GM23338 (cell line): ENCODE measurements around the gene CNNM1. TPM values are rescaled to one million over a fixed set of nuclear protein-coding genes. Genes with fewer than 3 reads are reported as not detected.

Experiments used
- ATAC-seq: fragments of 200-7000 bp; cut with Tn5 transposase; 3 replicates; pipeline ENCODE4 v1.9.1; 2020
- DNase-seq: peaks from one replicate; pipeline ENCODE4 v3.0.0-alpha.2; 2015; ENCODE audit warnings: low spot score
- H2AFZ ChIP-seq: fragments of 200-600 bp; sonication (generic); 2 replicates; pipeline ENCODE4 v1.8.0; 2016; ENCODE audit warnings: antibody characterized with exemption, mild to moderate bottlenecking, moderate library complexity
- H3F3A ChIP-seq: fragments of 200-600 bp; sonication (generic); replicated peaks from 2 replicates; pipeline ENCODE4 v1.8.0; 2017; ENCODE audit warnings: antibody characterized with exemption, mixed run types, low read depth
- H3K27ac ChIP-seq: fragments of 200-600 bp; sonication (generic); 2 replicates; pipeline ENCODE4 v1.6.1; 2016; ENCODE audit warnings: low read depth
- H3K27me3 ChIP-seq: fragments of 200-600 bp; sonication (generic); 2 replicates; pipeline ENCODE4 v1.8.0; 2016; ENCODE audit warnings: mild to moderate bottlenecking, mixed run types, moderate library complexity; ENCODE audit not compliant: insufficient read depth
- H3K36me3 ChIP-seq: fragments of 200-600 bp; sonication (generic); 2 replicates; pipeline ENCODE4 v1.8.0; 2016; ENCODE audit warnings: mild to moderate bottlenecking; ENCODE audit not compliant: insufficient read depth
- H3K4me1 ChIP-seq: fragments of 200-600 bp; sonication (generic); 2 replicates; pipeline ENCODE4 v1.8.0; 2016; ENCODE audit warnings: mild to moderate bottlenecking, moderate library complexity; ENCODE audit not compliant: insufficient read depth
- H3K4me2 ChIP-seq: fragments of 200-600 bp; sonication (generic); 2 replicates; pipeline ENCODE4 v1.7.1; 2017; ENCODE audit warnings: mixed run types
- H3K4me3 ChIP-seq: fragments of 200-600 bp; sonication (generic); 2 replicates; pipeline ENCODE4 v1.6.1; 2016; ENCODE audit warnings: mixed run types
- H3K79me2 ChIP-seq: fragments of 200-600 bp; sonication (generic); replicated peaks from 2 replicates; pipeline ENCODE4 v1.8.0; 2017; ENCODE audit warnings: mild to moderate bottlenecking; ENCODE audit not compliant: insufficient read depth
- H3K9me2 ChIP-seq: fragments of 200-600 bp; sonication (generic); 2 replicates; pipeline ENCODE4 v1.8.0; 2017; ENCODE audit not compliant: insufficient read depth
- H4K20me1 ChIP-seq: fragments of 200-600 bp; sonication (generic); replicated peaks from 2 replicates; pipeline ENCODE4 v1.8.0; 2017; ENCODE audit warnings: mild to moderate bottlenecking; ENCODE audit not compliant: insufficient read depth
- H3K27ac Mint-ChIP-seq: 2 replicates; pipeline ENCODE4 v1.8.0; 2020; ENCODE audit warnings: inconsistent platforms, mild to moderate bottlenecking, moderate library complexity, mixed read lengths
- H3K27me3 Mint-ChIP-seq: 3 replicates; pipeline ENCODE4 v1.8.0; 2022; ENCODE audit warnings: low read depth, mild to moderate bottlenecking, moderate library complexity, mixed read lengths, inconsistent platforms; ENCODE audit not compliant: insufficient read depth, poor library complexity
- H3K36me3 Mint-ChIP-seq: 3 replicates; pipeline ENCODE4 v1.8.0; 2021; ENCODE audit warnings: low read depth, mild to moderate bottlenecking, inconsistent platforms, moderate library complexity, mixed read lengths
- H3K4me1 Mint-ChIP-seq: 3 replicates; pipeline ENCODE4 v1.8.0; 2020; ENCODE audit warnings: mild to moderate bottlenecking, inconsistent platforms, mixed read lengths
- H3K4me3 Mint-ChIP-seq: 3 replicates; pipeline ENCODE4 v1.8.0; 2021; ENCODE audit warnings: moderate library complexity, mild to moderate bottlenecking, inconsistent platforms, mixed read lengths
- H3K9me3 Mint-ChIP-seq: 3 replicates; pipeline ENCODE4 v1.8.0; 2020; ENCODE audit warnings: moderate library complexity, mild to moderate bottlenecking, inconsistent platforms, mixed read lengths
- CREB1 ChIP-seq: fragments of 250-450 bp; sonication (Bioruptor Pico); IDR thresholded peaks from 2 replicates; pipeline ENCODE4 v1.5.0; 2020; ENCODE audit warnings: low read depth, mild to moderate bottlenecking, moderate library complexity
- ETS1 ChIP-seq: IDR thresholded peaks from 2 replicates; pipeline ENCODE4 v1.6.1; 2016; ENCODE audit warnings: antibody characterized with exemption
- EZH2 ChIP-seq: fragments of 200-600 bp; sonication (generic); IDR thresholded peaks from one replicate; pipeline ENCODE4 v1.8.0; 2017; ENCODE audit warnings: antibody characterized with exemption, mild to moderate bottlenecking, low read depth; ENCODE audit not compliant: unreplicated experiment
- EZH2phosphoT487 ChIP-seq: fragments of 200-600 bp; sonication (generic); IDR thresholded peaks from one replicate; pipeline ENCODE4 v1.8.1; 2018; ENCODE audit warnings: antibody characterized with exemption; ENCODE audit not compliant: unreplicated experiment
- JUNB ChIP-seq: IDR thresholded peaks from one replicate; pipeline ENCODE4 v1.6.1; 2016; ENCODE audit warnings: antibody characterized with exemption; ENCODE audit not compliant: unreplicated experiment
- NANOG ChIP-seq: IDR thresholded peaks from 2 replicates; pipeline ENCODE4 v1.6.1; 2016; ENCODE audit warnings: antibody characterized with exemption, borderline replicate concordance
- POLR2AphosphoS5 ChIP-seq: IDR thresholded peaks from 2 replicates; pipeline ENCODE4 v1.6.1; 2016; ENCODE audit warnings: antibody characterized with exemption, low read depth
- REST ChIP-seq: IDR thresholded peaks from one replicate; pipeline ENCODE4 v1.6.1; 2018; ENCODE audit warnings: antibody characterized with exemption; ENCODE audit not compliant: unreplicated experiment
- STAT1 ChIP-seq: IDR thresholded peaks from one replicate; pipeline ENCODE4 v1.6.1; 2016; ENCODE audit warnings: antibody characterized with exemption; ENCODE audit not compliant: unreplicated experiment
- ZNF114 ChIP-seq: fragments of 250-450 bp; sonication (Bioruptor Pico); IDR thresholded peaks from 2 replicates; pipeline ENCODE4 v1.5.0; 2020; ENCODE audit warnings: mild to moderate bottlenecking, moderate library complexity
- ZNF331 ChIP-seq: fragments of 250-450 bp; sonication (Bioruptor Pico); IDR thresholded peaks from 2 replicates; pipeline ENCODE4 v1.5.0; 2020; ENCODE audit warnings: low read depth, mild to moderate bottlenecking, moderate library complexity
- ZNF462 ChIP-seq: fragments of 250-450 bp; sonication (Bioruptor Pico); IDR thresholded peaks from 2 replicates; pipeline ENCODE4 v1.5.0; 2020; ENCODE audit warnings: mild to moderate bottlenecking, moderate library complexity
- polyA plus RNA-seq: library from polyadenylated mRNA; unstranded; fragments of >200 nt; fragmentation: Nextera tagmentation; extraction: Ambion mirVana; gene quantifications from 2 replicates; pipeline ENCODE4 v1.2.1, GENCODE V29; 2016
- total RNA-seq: library from RNA; depleted of rRNA; stranded (reverse); fragments of >200 nt; shearing (Covaris generic); gene quantifications from 2 replicates; pipeline ENCODE4 v1.2.3, GENCODE V29; 2014

Gene CNNM1
- total and polyA plus RNA-seq, 2 experiments from 2014 or later: 0.52 to 0.90 TPM

- Histone ChIP-seq H3K9me2 (no peaks in the 10 kb centered on the region), H3K79me2 (no peaks in the 10 kb centered on the region), H3K27ac (no peak overlapping the region), H3K27me3 (no peaks in the 10 kb centered on the region), H4K20me1 (no peaks in the 10 kb centered on the region), H3K4me1 (no peaks in the 10 kb centered on the region), H2AFZ (no peak overlapping the region), H3F3A (no peaks in the 10 kb centered on the region), H3K4me2 (no peak overlapping the region), H3K36me3 (no peaks in the 10 kb centered on the region), H3K4me3 (no peak overlapping the region)
- H3K27ac Mint-ChIP-seq: no peak overlapping the region
- H3K27me3 Mint-ChIP-seq: peaks cover 8% of the 10 kb centered on the region
- no peaks in the 10 kb centered on the region for H3K4me1 Mint-ChIP-seq
- DNase-seq (no peak), ATAC-seq (no peak)
- H3K4me3 Mint-ChIP-seq: no peak overlapping the region
- no peaks in the 10 kb centered on the region; the same call in 2 of the 3 replicates for H3K9me3 Mint-ChIP-seq
- no peaks in the 10 kb centered on the region for H3K36me3 Mint-ChIP-seq
- TF ChIP-seq EZH2phosphoT487: no peak
Measured at GRCh38 chr10:99318048-99318447, 11.1 kb upstream of the CNNM1 start.

GRCh38 chr10:99318475-99318874 is 10.7 kb upstream of the CNNM1 start:
- no peak overlapping the region for H2AFZ ChIP-seq
- Mint-ChIP-seq H3K4me3 (no peak overlapping the region), H3K4me1 (no peaks in the 10 kb centered on the region), H3K36me3 (no peaks in the 10 kb centered on the region), H3K9me3 (no peaks in the 10 kb centered on the region; the same call in 2 of the 3 replicates), H3K27me3 (peaks cover 8% of the 10 kb centered on the region), H3K27ac (no peak overlapping the region)
- ATAC-seq (no peak), DNase-seq (no peak)
- no peaks in the 10 kb centered on the region for H4K20me1 ChIP-seq
- H3K27ac ChIP-seq: no peak overlapping the region
- H3F3A ChIP-seq: no peaks in the 10 kb centered on the region
- H3K36me3 ChIP-seq: no peaks in the 10 kb centered on the region
- no peaks in the 10 kb centered on the region for H3K9me2 ChIP-seq
- no peaks in the 10 kb centered on the region for H3K4me1 ChIP-seq
- H3K27me3 ChIP-seq: no peaks in the 10 kb centered on the region
- H3K79me2 ChIP-seq: no peaks in the 10 kb centered on the region
- H3K4me3 ChIP-seq: no peak overlapping the region
- no peak overlapping the region for H3K4me2 ChIP-seq
- TF ChIP-seq ZNF331 (CRISPR knock-in tag): no peak
- no peak for TF ChIP-seq JUNB
- TF ChIP-seq EZH2phosphoT487: no peak
- TF ChIP-seq EZH2: no peak
- TF ChIP-seq NANOG: no peak
- no peak for TF ChIP-seq ETS1
- no peak for TF ChIP-seq ZNF462 (CRISPR knock-in tag)
- TF ChIP-seq CREB1: no peak
- no peak for TF ChIP-seq STAT1
- no peak for TF ChIP-seq ZNF114 (CRISPR knock-in tag)
- no peak for TF ChIP-seq REST
- TF ChIP-seq POLR2AphosphoS5: no peak
